ENCODE data around the gene FRMPD1.

DNA sequence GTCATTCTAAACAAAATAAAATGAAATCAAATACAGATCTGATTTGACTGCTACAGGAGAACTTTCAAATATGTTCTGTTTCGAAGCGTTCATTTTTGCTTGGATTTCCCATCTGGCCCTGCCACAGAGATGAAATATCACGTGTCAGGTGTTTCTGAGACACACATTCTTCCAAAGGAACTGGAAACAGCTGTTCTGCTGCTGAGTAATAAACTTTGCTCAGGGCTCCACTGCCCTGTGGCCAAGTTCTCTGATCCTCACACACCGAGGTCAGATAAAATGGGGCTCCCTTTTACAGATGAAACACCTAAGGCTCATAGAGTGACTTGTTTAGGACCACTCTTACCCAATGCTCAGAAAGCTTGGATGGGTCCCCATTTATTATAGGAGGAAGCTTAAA lies 42.5 kb downstream of the FRMPD1 start:
- TF ChIP-seq POLR2A (IDR thresholded peaks at IDR 0.05) = no peak
- TF ChIP-seq, protein P1, sequence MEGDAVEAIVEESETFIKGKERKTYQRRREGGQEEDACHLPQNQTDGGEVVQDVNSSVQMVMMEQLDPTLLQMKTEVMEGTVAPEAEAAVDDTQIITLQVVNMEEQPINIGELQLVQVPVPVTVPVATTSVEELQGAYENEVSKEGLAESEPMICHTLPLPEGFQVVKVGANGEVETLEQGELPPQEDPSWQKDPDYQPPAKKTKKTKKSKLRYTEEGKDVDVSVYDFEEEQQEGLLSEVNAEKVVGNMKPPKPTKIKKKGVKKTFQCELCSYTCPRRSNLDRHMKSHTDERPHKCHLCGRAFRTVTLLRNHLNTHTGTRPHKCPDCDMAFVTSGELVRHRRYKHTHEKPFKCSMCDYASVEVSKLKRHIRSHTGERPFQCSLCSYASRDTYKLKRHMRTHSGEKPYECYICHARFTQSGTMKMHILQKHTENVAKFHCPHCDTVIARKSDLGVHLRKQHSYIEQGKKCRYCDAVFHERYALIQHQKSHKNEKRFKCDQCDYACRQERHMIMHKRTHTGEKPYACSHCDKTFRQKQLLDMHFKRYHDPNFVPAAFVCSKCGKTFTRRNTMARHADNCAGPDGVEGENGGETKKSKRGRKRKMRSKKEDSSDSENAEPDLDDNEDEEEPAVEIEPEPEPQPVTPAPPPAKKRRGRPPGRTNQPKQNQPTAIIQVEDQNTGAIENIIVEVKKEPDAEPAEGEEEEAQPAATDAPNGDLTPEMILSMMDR (IDR thresholded peaks at IDR 0.05) = no peak
